Measurements from ENCODE around the gene MARCHF5.
"Not testable (repeated sequence)": the region's sequence is repeated elsewhere in the genome, so short reads cannot be mapped to it uniquely, and the experiment has no call there.

The MARCHF5 gene

GRCh38 chr10:92385831-92386230 lies 94.9 kb downstream of the MARCHF5 start:
- no peak for DNase-seq (ENCODE audit: low read depth in 1 of 2, low spot score in 1 of 2)

- DNase-seq (ENCODE audit: low read depth in 1 of 2, low spot score in 1 of 2): no peak
Measured at GRCh38 chr10:92387289-92387940, 96.4 kb downstream of the MARCHF5 start.

GRCh38 chr10:92393173-92393572 lies 102.2 kb downstream of the MARCHF5 start:
- DNase-seq (ENCODE audit: low read depth in 1 of 2, low spot score in 1 of 2): not testable (repeated sequence)

- no peak for DNase-seq (ENCODE audit: low read depth in 1 of 2, low spot score in 1 of 2)
Measured at GRCh38 chr10:92395271-92395670, 104.3 kb downstream of the MARCHF5 start.

GRCh38 chr10:92402234-92402633 lies 111.3 kb downstream of the MARCHF5 start:
- not testable (repeated sequence) for DNase-seq (ENCODE audit: low read depth in 1 of 2, low spot score in 1 of 2)
